Stimulated activated CD8-positive, alpha-beta memory T cell treated with anti-CD3 and anti-CD28 coated beads, Interleukin-15, amount 100 ng/mL, for 48 hours (primary cell): ENCODE results near the gene SPATC1L.

Source experiments
- DNase-seq, 2 donors: peaks; one replicate each; pipeline ENCODE4 v3.0.0-alpha.2; 2020; ENCODE audit warnings: low read depth in 2 of 2

Gene SPATC1L

DNA sequence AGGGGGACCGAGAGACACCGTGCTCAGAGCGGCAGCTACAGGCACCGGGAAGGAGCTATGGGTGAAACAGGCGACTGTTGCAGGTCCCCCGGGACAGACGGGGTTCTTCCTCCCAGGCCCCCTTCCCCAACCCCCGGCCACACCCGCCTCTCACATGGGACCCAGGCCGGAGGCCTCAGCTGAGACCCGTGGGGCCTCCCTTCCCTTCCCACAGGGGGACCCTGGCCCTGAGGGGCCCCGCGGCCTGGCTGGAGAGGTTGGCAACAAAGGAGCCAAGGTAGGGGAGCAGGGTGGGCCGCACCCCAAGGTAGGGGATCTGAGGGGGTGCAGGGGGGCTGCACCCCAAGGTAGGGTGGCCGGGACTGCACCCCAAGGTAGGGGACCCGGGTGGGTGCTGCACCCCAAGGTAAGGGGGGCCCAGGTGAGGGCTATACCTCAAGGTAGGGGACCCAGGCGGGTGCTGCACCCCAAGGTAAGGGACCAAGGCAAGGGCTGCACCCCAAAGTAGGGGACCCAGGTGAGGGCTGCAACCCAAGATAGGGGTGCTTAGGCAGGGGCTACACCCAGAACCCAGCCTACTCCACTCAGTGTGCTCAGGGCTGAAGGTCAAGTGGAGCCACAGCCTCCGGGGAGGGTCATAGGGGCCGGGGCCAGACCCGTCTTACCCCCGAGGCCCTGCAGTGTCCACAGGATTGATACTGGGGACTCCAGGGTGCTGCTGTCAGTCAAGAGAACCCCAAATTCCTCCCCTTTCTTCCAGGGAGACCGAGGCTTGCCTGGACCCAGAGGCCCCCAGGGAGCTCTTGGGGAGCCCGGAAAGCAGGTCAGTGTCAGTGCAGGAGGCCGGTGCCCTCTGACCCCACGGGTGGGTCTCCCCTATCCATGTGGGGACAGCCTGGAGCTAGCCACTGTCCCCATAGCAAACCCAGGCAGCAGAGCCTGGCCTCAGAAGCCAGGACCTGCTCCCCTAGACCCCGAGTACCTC is 63.7 kb downstream of the SPATC1L start:
- no peak for DNase-seq

DNA sequence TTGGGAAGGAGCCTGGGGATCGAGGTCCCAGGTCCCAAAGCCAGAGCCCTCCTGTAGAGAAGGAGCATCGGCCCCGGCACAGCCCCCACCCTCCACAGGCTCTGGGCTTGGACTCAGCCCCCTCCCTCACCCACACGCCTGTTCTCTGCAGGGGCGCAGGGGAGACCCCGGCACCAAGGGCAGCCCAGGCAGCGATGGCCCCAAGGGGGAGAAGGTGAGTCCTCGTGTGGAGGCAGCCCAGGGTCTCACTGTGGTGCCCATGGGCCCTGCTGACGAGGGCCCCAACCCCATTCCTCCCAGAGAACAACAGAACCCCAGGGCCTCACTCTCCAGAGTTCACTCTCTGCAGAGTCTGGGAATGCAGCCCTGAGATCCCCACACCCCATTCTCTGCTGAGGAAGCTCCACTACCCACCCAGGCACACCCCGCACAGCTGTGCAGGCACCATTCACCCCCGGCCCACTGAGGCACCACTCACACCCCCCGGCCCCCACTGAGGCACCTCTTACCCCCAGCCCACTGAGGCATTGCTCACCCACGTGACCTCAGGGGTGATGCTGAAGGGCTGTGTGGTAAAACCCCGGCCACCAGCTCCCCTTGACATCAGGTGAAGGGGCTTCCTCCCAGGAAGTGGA is 64.5 kb downstream of the SPATC1L start:
- no peak for DNase-seq

- no peak for DNase-seq
Measured at GRCh38 chr21:46119144-46119636, 65.1 kb downstream of the SPATC1L start.

DNA sequence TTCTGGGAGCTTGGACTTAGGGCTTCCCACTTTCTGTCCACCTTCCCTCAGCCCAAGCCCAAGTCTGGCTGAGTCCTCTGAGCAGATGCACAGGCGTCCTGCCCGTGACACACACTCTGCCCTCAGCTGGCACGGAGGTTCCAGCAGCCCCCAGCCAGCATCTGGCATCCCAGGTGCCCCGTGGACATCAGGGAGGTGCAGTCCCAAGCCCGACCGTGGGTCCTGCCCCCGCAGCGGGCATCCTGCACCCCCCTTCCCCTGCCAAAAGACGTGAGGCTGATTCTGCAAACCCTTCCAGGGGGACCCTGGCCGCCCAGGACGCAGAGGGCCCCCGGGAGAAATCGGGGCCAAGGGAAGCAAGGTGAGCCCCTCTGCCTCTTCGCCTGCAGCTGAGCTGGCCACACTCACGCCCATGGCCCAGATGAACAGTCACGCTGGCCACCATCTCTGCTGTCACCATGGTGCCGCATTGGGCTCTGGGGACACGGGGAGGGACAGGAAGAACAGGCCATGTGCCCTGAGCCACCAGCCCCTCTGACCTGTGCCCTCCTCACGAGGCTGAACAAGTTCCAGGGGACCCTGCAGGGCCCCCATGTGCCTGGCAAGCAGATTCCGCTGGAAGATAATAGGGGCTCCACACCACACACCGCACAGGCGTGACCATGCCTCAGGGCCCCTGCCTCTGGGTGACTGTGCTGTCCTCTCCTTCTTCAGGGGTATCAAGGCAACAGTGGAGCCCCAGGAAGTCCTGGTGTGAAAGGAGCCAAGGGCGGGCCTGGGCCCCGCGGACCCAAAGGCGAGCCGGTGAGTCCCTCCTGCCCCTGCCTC is 65.7 kb downstream of the SPATC1L start:
- DNase-seq = no peak

GRCh38 chr21:46117586-46118315 is 66.5 kb downstream of the SPATC1L start:
- DNase-seq = no peak

DNA sequence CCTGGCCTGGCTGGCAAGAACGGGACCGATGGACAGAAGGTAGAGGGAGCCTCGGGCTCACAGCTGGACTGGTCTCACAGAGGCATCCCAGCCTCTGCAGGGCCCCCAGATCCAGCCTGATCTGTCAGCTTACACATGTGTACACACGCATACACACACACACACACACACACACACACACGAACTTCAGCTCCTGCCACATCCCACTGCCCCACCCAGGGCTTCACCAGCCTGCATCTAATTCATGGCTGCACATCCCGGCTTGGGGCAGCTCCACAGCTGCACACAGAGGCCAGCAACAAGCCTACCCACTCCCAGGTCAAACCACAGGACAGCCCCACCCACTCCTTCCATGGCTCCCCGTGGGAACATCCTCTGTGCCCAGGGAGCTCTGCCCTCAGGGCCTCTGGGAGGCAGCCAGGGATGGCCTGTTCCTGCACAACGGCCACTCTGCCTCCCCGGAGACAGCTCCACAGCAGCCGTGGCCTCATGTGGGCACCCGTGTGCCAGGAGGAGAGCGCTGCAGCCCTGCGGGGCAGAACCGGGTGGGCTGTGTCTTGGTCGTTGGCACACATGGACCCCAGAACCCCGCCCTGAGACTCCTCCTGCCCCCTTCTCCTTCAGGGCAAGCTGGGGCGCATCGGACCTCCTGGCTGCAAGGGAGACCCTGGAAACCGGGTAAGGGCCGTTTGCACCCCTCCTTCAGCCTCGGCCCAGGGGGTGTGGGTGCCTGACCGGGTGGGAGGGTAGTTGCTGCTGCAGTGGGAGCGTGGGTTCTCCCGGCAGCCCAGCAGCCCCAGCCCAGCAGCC is 67.3 kb downstream of the SPATC1L start:
- no peak for DNase-seq

DNA sequence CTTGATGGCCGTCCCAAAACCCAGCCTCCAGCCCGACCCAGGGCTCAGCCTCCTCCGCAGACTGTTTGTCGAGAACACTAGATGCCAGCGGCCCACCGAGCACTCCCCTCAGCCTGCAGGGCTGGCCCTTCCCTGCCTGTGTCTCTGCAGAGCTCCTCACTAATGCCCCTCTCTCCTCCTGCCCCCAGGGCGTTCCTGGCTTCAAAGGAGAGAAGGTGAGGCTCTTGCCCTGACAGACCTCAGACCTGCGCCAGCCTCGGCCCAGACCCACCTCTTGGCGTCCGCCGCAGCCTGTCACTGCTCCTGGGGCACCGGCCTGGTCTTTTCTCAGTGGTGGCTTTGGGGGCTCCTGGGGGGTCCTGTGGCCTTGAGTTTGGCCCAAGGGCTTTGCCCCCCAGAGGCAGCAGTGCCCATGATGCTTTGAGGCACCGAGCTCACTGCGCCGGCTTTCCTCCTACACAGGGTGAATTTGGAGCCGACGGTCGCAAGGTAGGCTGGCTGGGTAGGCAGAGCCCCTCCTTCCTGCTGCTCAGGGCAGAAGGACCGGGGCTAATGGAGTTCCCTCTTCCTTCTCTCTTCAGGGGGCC is 68.0 kb downstream of the SPATC1L start:
- no peak for DNase-seq

DNA sequence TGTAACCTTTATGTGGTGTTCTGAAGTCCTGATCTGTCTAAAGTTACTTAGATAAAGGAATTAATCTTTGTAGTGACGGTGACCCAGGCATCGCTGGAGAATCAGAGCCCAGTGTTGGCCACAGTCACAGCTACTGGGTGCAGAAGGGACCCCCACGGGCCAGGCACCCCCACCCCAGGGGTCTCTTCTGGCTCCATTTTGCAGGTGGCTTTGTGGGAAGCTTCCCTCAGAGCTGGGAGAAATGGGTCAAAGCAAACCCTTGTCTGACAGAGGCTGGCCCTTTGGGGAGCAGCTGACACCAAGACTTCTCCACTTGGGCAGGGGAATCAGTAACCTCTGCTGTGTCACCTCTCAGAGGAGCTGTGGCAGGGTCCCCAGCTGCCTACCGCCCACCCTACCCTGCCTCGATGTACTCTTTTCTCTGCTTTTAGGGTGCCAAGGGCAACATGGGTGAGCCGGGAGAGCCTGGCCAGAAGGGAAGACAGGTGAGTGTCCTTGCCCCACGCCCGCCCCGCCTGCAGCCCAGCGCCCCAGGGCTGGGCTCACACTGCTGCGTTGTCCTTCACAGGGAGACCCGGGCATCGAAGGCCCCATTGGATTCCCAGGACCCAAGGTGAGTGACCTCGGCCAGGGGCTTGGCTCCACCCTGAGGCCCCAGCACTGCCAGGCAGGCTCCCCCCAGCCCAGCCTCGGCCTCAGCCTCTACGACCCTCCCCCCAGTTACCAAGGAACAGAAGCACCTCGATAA is 68.6 kb downstream of the SPATC1L start:
- DNase-seq = no peak

DNA sequence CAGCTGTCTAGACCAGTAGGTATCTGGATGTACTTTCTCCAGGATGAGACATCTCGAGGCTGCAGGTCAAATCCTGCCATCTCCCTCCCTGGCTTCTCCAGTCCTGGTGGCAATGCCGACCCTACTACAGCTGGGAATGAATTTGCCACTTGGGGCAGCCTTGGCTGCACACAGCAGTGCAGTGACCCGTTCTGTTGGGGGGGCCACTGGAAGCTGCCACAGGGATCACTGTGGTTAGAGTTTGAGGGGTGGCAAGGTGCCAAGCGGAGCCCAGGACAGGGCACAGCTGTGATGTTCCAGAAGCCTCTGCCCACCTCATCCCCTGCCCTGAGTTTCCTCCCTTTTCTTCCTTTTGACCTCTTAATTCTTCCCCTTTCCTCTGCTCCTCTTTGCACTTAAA is 69.3 kb downstream of the SPATC1L start:
- no peak for DNase-seq

DNA sequence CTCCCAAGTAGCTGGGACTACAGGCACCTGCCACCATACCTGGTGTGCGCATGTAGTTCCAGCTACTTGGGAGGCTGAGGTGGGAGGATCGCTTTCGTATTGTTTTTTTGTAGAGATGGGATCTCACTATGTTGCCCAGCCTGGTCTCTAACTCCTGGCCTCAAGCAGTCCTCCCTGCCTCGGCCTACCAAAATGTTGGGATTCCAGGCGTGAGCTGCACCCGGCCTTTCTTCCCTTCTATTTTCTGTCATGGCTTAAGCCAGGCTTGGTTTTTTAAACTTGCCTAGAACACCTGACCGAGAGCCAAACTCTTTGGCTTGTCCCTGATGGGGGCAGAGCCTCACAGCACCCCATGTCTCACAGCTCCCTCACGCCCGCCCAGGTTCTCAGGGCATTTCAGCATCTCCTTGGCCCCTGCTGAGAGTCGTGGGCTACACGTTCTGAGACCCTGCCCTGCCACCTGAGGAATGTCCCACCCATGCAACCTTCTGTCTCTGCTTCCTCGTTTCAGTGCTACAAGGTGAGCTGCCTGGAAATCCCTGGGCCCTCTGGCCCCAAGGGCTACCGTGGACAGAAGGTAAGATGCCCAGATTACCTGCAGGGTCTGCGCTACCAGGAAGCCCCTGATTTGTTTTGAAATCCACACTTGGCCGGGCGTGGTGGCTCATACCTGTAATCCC is 70.6 kb downstream of the SPATC1L start:
- DNase-seq = no peak

DNA sequence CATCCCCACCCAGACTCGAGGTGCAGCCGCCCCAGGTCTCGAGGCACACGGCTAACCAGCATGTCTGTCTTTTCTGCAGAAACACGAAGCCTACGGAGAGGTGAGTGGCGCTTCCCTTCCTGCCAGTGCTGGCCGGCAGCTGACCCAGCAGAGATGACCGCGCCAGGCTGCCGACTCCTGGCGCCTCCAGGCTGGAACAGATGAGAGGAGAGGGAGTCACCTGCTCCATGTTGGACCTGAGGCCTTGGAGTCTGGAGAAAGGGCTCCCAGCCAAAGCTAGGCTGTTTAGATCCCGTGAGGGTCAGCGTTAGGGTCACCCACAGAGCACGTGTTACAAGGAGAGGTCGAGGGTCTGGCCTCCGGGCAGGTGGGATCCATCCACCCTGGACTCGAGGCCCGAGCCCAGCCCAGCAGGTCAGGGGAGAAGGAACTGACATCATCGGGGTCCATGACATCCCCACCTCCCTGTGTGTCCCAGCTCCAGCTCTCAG is 71.5 kb downstream of the SPATC1L start:
- DNase-seq = no peak

- no peak for DNase-seq
Measured at GRCh38 chr21:46111857-46112724, 72.2 kb downstream of the SPATC1L start.

- DNase-seq = no peak
Measured at GRCh38 chr21:46111193-46111571, 73.1 kb downstream of the SPATC1L start.
